K562 (cell line): ENCODE data around the gene NR3C1.

Experiments used
- CTCF ChIP-seq, 3 experiments: IDR thresholded peaks in 2 of 3; conservative IDR thresholded peaks in 1 of 3; 2 replicates each; pipeline ENCODE4 v1.5.1; 2011 to 2012; ENCODE audit warnings: low read length in 3 of 3, mild to moderate bottlenecking in 3 of 3, control low read depth in 2 of 3, improper control_type of control experiment in 1 of 3, inconsistent platforms in 1 of 3, low read depth in 1 of 3, mixed read lengths in 1 of 3, moderate library complexity in 1 of 3; ENCODE audit not compliant: insufficient read depth in 2 of 3
- GATAD2B ChIP-seq: fragments of 450-650 bp; IDR thresholded peaks from 2 replicates; pipeline ENCODE4 v1.6.1; 2017; ENCODE audit warnings: mild to moderate bottlenecking, borderline replicate concordance
- JUN ChIP-seq, 2 experiments: sonication (generic) in 1 of 2; formaldehyde crosslinking in 1 of 2; IDR thresholded peaks; 2 replicates each; pipeline versions ENCODE4 v1.6.1 to v1.8.0; 2012 to 2022; ENCODE audit warnings: borderline replicate concordance in 2 of 2, mild to moderate bottlenecking in 2 of 2, improper control_type of control experiment in 1 of 2, low read depth in 1 of 2, low read length in 1 of 2, missing genetic modification reagents in 1 of 2
- KAT7 ChIP-seq: sonication (generic); formaldehyde crosslinking; IDR thresholded peaks from 2 replicates; pipeline ENCODE4 v1.8.0; 2022; ENCODE audit warnings: missing genetic modification reagents, mild to moderate bottlenecking, borderline replicate concordance
- MEF2A ChIP-seq: IDR thresholded peaks from 2 replicates; pipeline ENCODE4 v1.6.1; 2011; ENCODE audit warnings: low read depth, mild to moderate bottlenecking, low read length, moderate library complexity; ENCODE audit not compliant: control insufficient read depth
- SAFB2 ChIP-seq: fragments of 200-400 bp; formaldehyde crosslinking; IDR thresholded peaks from 2 replicates; pipeline ENCODE4 v1.6.1; 2018; ENCODE audit warnings: borderline replicate concordance, low read length, low read depth, moderate library complexity; ENCODE audit not compliant: severe bottlenecking
- TAF1 ChIP-seq: IDR thresholded peaks from 2 replicates; pipeline ENCODE4 v1.6.1; 2011; ENCODE audit warnings: mild to moderate bottlenecking, low read length, moderate library complexity; ENCODE audit not compliant: insufficient read depth, control insufficient read depth, severe bottlenecking; ENCODE audit errors: extremely low read depth
- TSHZ1 ChIP-seq: fragments of 250-450 bp; sonication (Bioruptor Pico); IDR thresholded peaks from 2 replicates; pipeline ENCODE4 v1.4.0; 2020; ENCODE audit warnings: mild to moderate bottlenecking, moderate library complexity
- USF1 ChIP-seq: sonication (generic); formaldehyde crosslinking; IDR thresholded peaks from 2 replicates; pipeline ENCODE4 v1.9.0; 2022; ENCODE audit warnings: mild to moderate bottlenecking, missing genetic modification reagents
- ZC3H11A ChIP-seq: IDR thresholded peaks from 2 replicates; pipeline ENCODE4 v1.6.1; 2012; ENCODE audit warnings: low read depth, low read length, improper control_type of control experiment
- ZNF318 ChIP-seq, 2 experiments: fragments of 450-650 bp; IDR thresholded peaks; 2 replicates each; pipeline ENCODE4 v1.6.1; 2016; ENCODE audit warnings: mild to moderate bottlenecking in 2 of 2, borderline replicate concordance in 1 of 2, low read depth in 1 of 2, moderate library complexity in 1 of 2
- ZNF408 ChIP-seq: fragments of 250-450 bp; sonication (Bioruptor Pico); IDR thresholded peaks from 2 replicates; pipeline ENCODE4 v1.4.0; 2020; ENCODE audit warnings: low read depth, mild to moderate bottlenecking, moderate library complexity
- ZNF57 ChIP-seq: fragments of 450-650 bp; formaldehyde crosslinking; IDR thresholded peaks from 2 replicates; pipeline ENCODE4 v1.4.0; 2020; ENCODE audit warnings: mild to moderate bottlenecking, moderate library complexity
- ZZZ3 ChIP-seq: fragments of 450-650 bp; IDR thresholded peaks from 2 replicates; pipeline ENCODE4 v1.6.1; 2016; ENCODE audit warnings: antibody characterized with exemption, mild to moderate bottlenecking, moderate library complexity

GRCh38 chr5:143261748-143262392 is 141.6 kb downstream of the NR3C1 start:
- no peak for TF ChIP-seq KAT7
- TF ChIP-seq ZNF408 (CRISPR knock-in tag), result no peak
- no peak for TF ChIP-seq ZZZ3
- no peak for TF ChIP-seq USF1 (CRISPR knock-in tag)
- TF ChIP-seq ZNF57 (CRISPR knock-in tag), result no peak
- no peak for TF ChIP-seq SAFB2
- no peak for TF ChIP-seq MEF2A
- TF ChIP-seq GATAD2B, result no peak
- TF ChIP-seq TSHZ1 (CRISPR knock-in tag), result no peak
- no peak for TF ChIP-seq ZNF318 (IDR thresholded peaks at IDR 0.05; ENCODE audit: borderline replicate concordance in 1 of 2, low read depth in 1 of 2)
- TF ChIP-seq TAF1, result no peak
- TF ChIP-seq ZC3H11A, result no peak
- no peak for TF ChIP-seq CTCF (IDR thresholded peaks at IDR 0.05 in 2 of 3, conservative IDR thresholded peaks at IDR 0.05 in 1 of 3; ENCODE audit: insufficient read depth in 2 of 3, low read depth in 1 of 3, low read length in 3 of 3)
- TF ChIP-seq JUN (IDR thresholded peaks at IDR 0.05; ENCODE audit: borderline replicate concordance, low read depth, low read length), result no peak
- TF ChIP-seq JUN (CRISPR knock-in tag; IDR thresholded peaks at IDR 0.05; ENCODE audit: borderline replicate concordance), result no peak
